Adrenal gland (tissue), 5 donors: ENCODE results near the gene PTK7.

ENCODE experiments used
- CTCF ChIP-seq, 6 experiments: fragments of 450-650 bp in 4 of 6; fragments of 200-600 bp in 2 of 6; sonication (generic) in 1 of 6; IDR thresholded peaks; 1 replicate in 5 of 6; 2 replicates in 1 of 6; pipeline versions ENCODE4 v1.5.1 to v1.8.0; 2016 to 2021; ENCODE audit warnings: antibody characterized with exemption in 6 of 6, mild to moderate bottlenecking in 2 of 6, moderate library complexity in 1 of 6
- POLR2A ChIP-seq, 2 donors: fragments of 450-650 bp; IDR thresholded peaks; one replicate each; pipeline ENCODE4 v1.6.1; 2017; ENCODE audit warnings: antibody characterized with exemption in 2 of 2, mild to moderate bottlenecking in 2 of 2, moderate library complexity in 1 of 2
- donor health status: DM: no; HTN: no; CAD: no.

- TF ChIP-seq CTCF (IDR thresholded peaks at IDR 0.05) (peak; percentile 25 to 53 (median 40)), POLR2A (IDR thresholded peaks at IDR 0.05) (no peak)
Observed at GRCh38 chr6:43070028-43070632, 6.0 kb upstream of the PTK7 start.
